OCI-LY3 (cell line): ENCODE measurements around the gene RANBP6.

Experiments used
- H2AFZ ChIP-seq: fragments of 200-600, 300-600 bp; shearing (Covaris generic); 2 replicates; pipeline ENCODE4 v1.6.0; 2014; ENCODE audit warnings: antibody characterized with exemption, low read depth, low read length
- H3K27ac ChIP-seq: fragments of 200-600, 300-600 bp; sonication (generic); 2 replicates; pipeline ENCODE4 v1.5.1; 2014; ENCODE audit warnings: mild to moderate bottlenecking, low read length, moderate library complexity, mixed read lengths
- H3K27me3 ChIP-seq: fragments of 200-600, 300-600 bp; sonication (generic); 2 replicates; pipeline ENCODE4 v1.6.1; 2014; ENCODE audit warnings: low read depth, low read length, mixed read lengths
- H3K36me3 ChIP-seq: fragments of 200-600, 300-600 bp; sonication (generic); replicated peaks from 2 replicates; pipeline ENCODE3; 2014; ENCODE audit warnings: low read depth, low read length, mixed read lengths
- H3K4me1 ChIP-seq: fragments of 300-600, 200-600 bp; sonication (generic); 2 replicates; pipeline ENCODE4 v1.6.1; 2014; ENCODE audit warnings: low read length, mixed read lengths
- H3K4me2 ChIP-seq: fragments of 200-600, 300-600 bp; sonication (generic); 2 replicates; pipeline ENCODE4 v1.6.1; 2014; ENCODE audit warnings: low read length, mixed read lengths
- H3K4me3 ChIP-seq: fragments of 300-600, 200-600 bp; sonication (generic); 2 replicates; pipeline ENCODE4 v1.5.1; 2014; ENCODE audit warnings: antibody characterized with exemption, mild to moderate bottlenecking, low read length, moderate library complexity
- H3K79me2 ChIP-seq: fragments of 300-600, 200-600 bp; shearing (Covaris generic); 2 replicates; pipeline ENCODE4 v1.6.1; 2014; ENCODE audit warnings: mild to moderate bottlenecking, low read length, mixed read lengths
- H3K9ac ChIP-seq: fragments of 300-600, 200-600 bp; shearing (Covaris generic); 2 replicates; pipeline ENCODE4 v1.6.0; 2014; ENCODE audit warnings: mild to moderate bottlenecking, low read length, moderate library complexity
- H3K9me3 ChIP-seq: fragments of 200-600, 300-600 bp; shearing (Covaris generic); 2 replicates; pipeline ENCODE4 v1.6.1; 2014; ENCODE audit warnings: low read length, mixed read lengths; ENCODE audit not compliant: insufficient read depth
- H4K20me1 ChIP-seq: fragments of 200-600, 300-600 bp; sonication (generic); 2 replicates; pipeline ENCODE4 v1.6.1; 2016; ENCODE audit warnings: low read length, mixed read lengths; ENCODE audit not compliant: insufficient read depth
- EZH2phosphoT487 ChIP-seq: fragments of 200-600 bp; shearing (Covaris generic); IDR thresholded peaks from 2 replicates; pipeline ENCODE4 v1.6.1; 2018; ENCODE audit warnings: antibody characterized with exemption, mixed run types, low read depth
- TF ChIP-seq, protein P1 (sequence below): fragments of 200-600, 300-600 bp; sonication (generic); IDR thresholded peaks from 2 replicates; pipeline ENCODE4 v1.5.1; 2014; ENCODE audit warnings: antibody characterized with exemption, low read length, low read depth

RANBP6 gene

DNA sequence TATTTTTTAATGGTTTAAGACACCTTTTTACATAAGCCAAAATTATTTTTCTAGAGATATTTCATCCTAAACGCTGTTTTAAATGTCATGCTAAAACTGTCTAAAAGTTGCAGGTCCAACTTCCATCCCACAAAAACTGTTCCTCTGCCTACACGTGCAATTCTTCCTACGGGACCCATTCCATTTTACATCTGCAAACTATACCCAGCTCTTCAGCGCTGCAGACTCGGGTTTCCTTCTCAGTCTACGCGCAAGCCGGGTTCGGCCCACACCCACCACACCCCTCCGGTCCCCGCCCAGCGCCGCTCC lies 8.7 kb downstream of the RANBP6 start:
- peaks cover 67% of the 10 kb centered on the region for H3K79me2 ChIP-seq
- peak overlapping the region; percentile 76 for H3K9ac ChIP-seq
- no peak for TF ChIP-seq EZH2phosphoT487
- TF ChIP-seq, protein P1, sequence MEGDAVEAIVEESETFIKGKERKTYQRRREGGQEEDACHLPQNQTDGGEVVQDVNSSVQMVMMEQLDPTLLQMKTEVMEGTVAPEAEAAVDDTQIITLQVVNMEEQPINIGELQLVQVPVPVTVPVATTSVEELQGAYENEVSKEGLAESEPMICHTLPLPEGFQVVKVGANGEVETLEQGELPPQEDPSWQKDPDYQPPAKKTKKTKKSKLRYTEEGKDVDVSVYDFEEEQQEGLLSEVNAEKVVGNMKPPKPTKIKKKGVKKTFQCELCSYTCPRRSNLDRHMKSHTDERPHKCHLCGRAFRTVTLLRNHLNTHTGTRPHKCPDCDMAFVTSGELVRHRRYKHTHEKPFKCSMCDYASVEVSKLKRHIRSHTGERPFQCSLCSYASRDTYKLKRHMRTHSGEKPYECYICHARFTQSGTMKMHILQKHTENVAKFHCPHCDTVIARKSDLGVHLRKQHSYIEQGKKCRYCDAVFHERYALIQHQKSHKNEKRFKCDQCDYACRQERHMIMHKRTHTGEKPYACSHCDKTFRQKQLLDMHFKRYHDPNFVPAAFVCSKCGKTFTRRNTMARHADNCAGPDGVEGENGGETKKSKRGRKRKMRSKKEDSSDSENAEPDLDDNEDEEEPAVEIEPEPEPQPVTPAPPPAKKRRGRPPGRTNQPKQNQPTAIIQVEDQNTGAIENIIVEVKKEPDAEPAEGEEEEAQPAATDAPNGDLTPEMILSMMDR = no peak
- H3K27ac ChIP-seq = no peak overlapping the region; the same call in 1 of the 2 replicates
- no peaks in the 10 kb centered on the region for H3K27me3 ChIP-seq
- H3K36me3 ChIP-seq = peaks cover 5% of the 10 kb centered on the region
- no peak overlapping the region for H2AFZ ChIP-seq
- no peaks in the 10 kb centered on the region for H3K9me3 ChIP-seq
- peaks cover 16% of the 10 kb centered on the region for H4K20me1 ChIP-seq
- H3K4me3 ChIP-seq = peak overlapping the region; percentile 89
- peak overlapping the region; percentile 83 for H3K4me2 ChIP-seq
- H3K4me1 ChIP-seq = peaks cover 20% of the 10 kb centered on the region

GRCh38 chr9:6000955-6001354 lies 14.5 kb downstream of the RANBP6 start:
- TF ChIP-seq, protein P1 = no peak
- TF ChIP-seq EZH2phosphoT487 = no peak
- Histone ChIP-seq H3K4me1 (peaks cover 3% of the 10 kb centered on the region), H4K20me1 (peaks cover 15% of the 10 kb centered on the region), H3K27me3 (no peaks in the 10 kb centered on the region), H2AFZ (no peak overlapping the region), H3K9ac (no peak overlapping the region), H3K36me3 (peaks cover 4% of the 10 kb centered on the region), H3K79me2 (peaks cover 29% of the 10 kb centered on the region), H3K4me2 (no peak overlapping the region), H3K27ac (no peak overlapping the region), H3K4me3 (no peak overlapping the region), H3K9me3 (no peaks in the 10 kb centered on the region)

- Histone ChIP-seq H3K27ac (no peak overlapping the region), H3K4me3 (no peak overlapping the region), H2AFZ (no peak overlapping the region), H3K4me2 (no peak overlapping the region), H3K36me3 (peaks cover 4% of the 10 kb centered on the region), H4K20me1 (peaks cover 14% of the 10 kb centered on the region), H3K4me1 (no peaks in the 10 kb centered on the region), H3K79me2 (peaks cover 27% of the 10 kb centered on the region), H3K9ac (no peak overlapping the region), H3K9me3 (no peaks in the 10 kb centered on the region), H3K27me3 (no peaks in the 10 kb centered on the region)
- no peak for TF ChIP-seq EZH2phosphoT487
- TF ChIP-seq, protein P1 = no peak
Measured at GRCh38 chr9:5999443-6000101, 15.9 kb downstream of the RANBP6 start.

DNA sequence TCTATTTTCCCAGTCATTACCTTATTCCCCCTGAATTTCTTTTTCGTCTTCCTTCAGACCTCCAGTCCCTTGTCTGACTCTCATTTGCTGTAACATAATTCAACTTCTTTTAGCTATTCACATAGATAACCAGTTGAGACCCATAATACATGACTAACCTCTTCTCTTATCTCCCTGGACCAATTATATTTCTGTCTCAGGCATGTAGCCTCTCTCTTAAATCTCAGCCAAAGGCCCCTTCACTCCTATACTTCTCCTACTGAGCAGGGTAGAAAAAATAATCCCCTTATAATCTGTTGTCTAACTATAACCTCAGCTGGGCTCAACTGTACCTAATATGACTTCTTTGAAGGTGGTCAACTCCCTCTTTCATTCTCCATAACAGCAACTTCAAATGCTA lies 20.9 kb downstream of the RANBP6 start:
- Histone ChIP-seq H3K36me3 (no peaks in the 10 kb centered on the region), H3K4me3 (no peak overlapping the region), H3K9me3 (no peaks in the 10 kb centered on the region), H3K27me3 (no peaks in the 10 kb centered on the region), H3K79me2 (peaks cover 30% of the 10 kb centered on the region), H3K9ac (no peak overlapping the region), H4K20me1 (peaks cover 23% of the 10 kb centered on the region), H2AFZ (no peak overlapping the region), H3K4me2 (no peak overlapping the region), H3K27ac (no peak overlapping the region), H3K4me1 (no peaks in the 10 kb centered on the region)
- TF ChIP-seq, protein P1 = no peak
- no peak for TF ChIP-seq EZH2phosphoT487
